ENCODE measurements around the gene PSPN. TPM values are rescaled to one million over a fixed set of nuclear protein-coding genes. Genes with fewer than 3 reads are reported as not detected.

The PSPN gene
- total RNA-seq, 4 donors from 2014 or later, result 1.4 to 3.7 (median 1.8) TPM

- no peak for DNase-seq
- H3K27ac ChIP-seq, result no peak overlapping the region
- intact Hi-C loops (cut with DNase I; ENCODE audit: low total_unique reads) (no loop called here), in situ Hi-C loops (cut with MboI; ENCODE audit: low pct_ligation_motif_present in 1 of 4, low pct_unique_long_range_greater_than_20kb in 1 of 4, low sequenced_read_pairs in 3 of 4) (no loop called here)
- no peaks in the 10 kb centered on the region for H3K9me3 ChIP-seq
- 93 to 100% methylated on average over 5 to 47 of the region's 47 CpGs for WGBS, 2 donors (ENCODE audit: low coverage in 1 of 2)
- TF ChIP-seq CTCF (IDR thresholded peaks at IDR 0.05) (no peak), POLR2A (IDR thresholded peaks at IDR 0.05) (no peak), POLR2AphosphoS5 (IDR thresholded peaks at IDR 0.05) (no peak), EP300 (IDR thresholded peaks at IDR 0.05; ENCODE audit: low read depth) (no peak)
- peaks cover 0 to 20% (median 2%) of the 10 kb centered on the region in 4 donors for H3K4me1 ChIP-seq
- H3K36me3 ChIP-seq, result peaks cover 0 to 53% (median 25%) of the 10 kb centered on the region in 4 donors
- H3K4me3 ChIP-seq, result no peak overlapping the region
- no peaks in the 10 kb centered on the region for H3K27me3 ChIP-seq
These were observed 39.3 kb upstream of the PSPN start for GRCh38 chr19:6414793-6415590.

DNA sequence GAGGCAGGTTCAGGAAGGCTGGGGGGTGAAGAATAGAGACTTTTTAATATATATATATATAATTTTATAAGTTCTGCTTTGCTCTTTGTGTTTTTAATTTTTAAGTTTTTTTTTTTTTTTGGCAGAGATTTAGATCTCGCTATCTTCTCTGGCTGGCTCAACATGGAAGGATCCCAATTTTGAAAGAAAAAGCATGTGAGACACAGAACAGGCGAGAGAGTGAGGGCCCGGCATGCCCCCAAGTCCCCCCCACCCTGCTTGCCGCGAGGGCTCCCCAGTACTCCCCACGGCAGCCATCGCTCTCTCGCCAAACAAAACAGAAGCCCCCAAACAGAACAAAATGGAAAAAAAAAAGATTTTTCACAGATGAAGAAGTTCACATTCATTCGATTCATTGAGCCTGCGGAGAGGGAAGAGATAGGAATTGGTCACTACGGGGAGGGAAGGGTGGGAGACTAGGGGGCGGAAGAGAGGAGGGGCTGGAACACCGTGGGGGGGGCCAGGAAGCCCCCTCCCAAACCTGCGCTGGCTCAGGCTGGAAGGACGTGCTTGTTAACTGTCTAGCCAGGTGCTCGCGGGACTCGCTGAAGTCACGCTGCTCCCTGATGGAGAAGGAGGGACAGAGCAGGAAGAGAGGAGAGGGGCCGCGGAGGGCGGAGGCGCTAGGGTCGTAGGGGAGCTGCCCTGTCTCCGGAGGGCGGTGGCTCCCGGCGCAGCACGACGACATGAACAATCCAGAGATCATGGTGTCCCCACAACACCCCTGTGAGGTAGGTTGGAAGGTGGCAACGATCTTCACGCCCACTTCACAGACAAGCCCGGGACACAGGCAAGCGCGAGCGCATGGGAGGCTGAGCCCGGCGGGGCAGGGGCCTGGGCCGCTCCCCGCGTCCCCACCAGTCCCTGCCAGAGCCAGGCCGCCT lies 38.2 kb upstream of the PSPN start:
- DNase-seq, result no peak
- no peaks in the 10 kb centered on the region for H3K9me3 ChIP-seq
- H3K27me3 ChIP-seq, result no peaks in the 10 kb centered on the region
- TF ChIP-seq CTCF (IDR thresholded peaks at IDR 0.05), result no peak
- TF ChIP-seq POLR2A (IDR thresholded peaks at IDR 0.05), result no peak
- TF ChIP-seq EP300 (IDR thresholded peaks at IDR 0.05; ENCODE audit: low read depth), result no peak
- no peak for TF ChIP-seq POLR2AphosphoS5 (IDR thresholded peaks at IDR 0.05)
- intact Hi-C loops (cut with DNase I; ENCODE audit: low total_unique reads), result no loop called here
- peak overlapping the region in 1 of 4 donors; percentile 25 for H3K27ac ChIP-seq
- peaks cover 0 to 44% (median 23%) of the 10 kb centered on the region in 4 donors for H3K36me3 ChIP-seq
- in situ Hi-C loops (cut with MboI; ENCODE audit: low pct_ligation_motif_present in 1 of 4, low pct_unique_long_range_greater_than_20kb in 1 of 4, low sequenced_read_pairs in 3 of 4), result no loop called here
- peaks cover 0 to 20% (median 2%) of the 10 kb centered on the region in 4 donors for H3K4me1 ChIP-seq
- WGBS, 2 donors (ENCODE audit: low coverage in 1 of 2), result 76 to 80% methylated on average over 8 to 42 of the region's 42 CpGs
- no peak overlapping the region for H3K4me3 ChIP-seq

- Histone ChIP-seq H3K27ac (peak overlapping the region in 3 of 4 donors; percentile 8 to 35 (median 21)), H3K9me3 (no peaks in the 10 kb centered on the region), H3K4me3 (no peak overlapping the region), H3K4me1 (peaks cover 0 to 20% (median 2%) of the 10 kb centered on the region in 4 donors), H3K36me3 (peaks cover 0 to 44% (median 22%) of the 10 kb centered on the region in 4 donors), H3K27me3 (no peaks in the 10 kb centered on the region)
- TF ChIP-seq POLR2AphosphoS5 (IDR thresholded peaks at IDR 0.05) (no peak), CTCF (IDR thresholded peaks at IDR 0.05) (no peak), EP300 (IDR thresholded peaks at IDR 0.05; ENCODE audit: low read depth) (no peak), POLR2A (IDR thresholded peaks at IDR 0.05) (no peak)
- in situ Hi-C loops (cut with MboI; ENCODE audit: low pct_ligation_motif_present in 1 of 4, low pct_unique_long_range_greater_than_20kb in 1 of 4, low sequenced_read_pairs in 3 of 4), result no loop called here
- no peak for DNase-seq
- intact Hi-C loops (cut with DNase I; ENCODE audit: low total_unique reads), result no loop called here
- WGBS, 2 donors (ENCODE audit: low coverage in 1 of 2), result 43 to 48% methylated on average over 5 to 10 of the region's 10 CpGs
These were observed 37.6 kb upstream of the PSPN start for GRCh38 chr19:6413291-6413690.

Measured in transverse colon (tissue), 4 donors.